ENCODE measurements around the gene MMS22L.

Gene MMS22L

GRCh38 chr6:97111243-97111642 is 171.8 kb downstream of the MMS22L start:
- DNase-seq (ENCODE audit: low spot score): no peak
- in situ Hi-C loops (cut with MboI; ENCODE audit: low pct_unique_long_range_greater_than_20kb, low sequenced_read_pairs, unreplicated experiment): no loop called here
- no peak for TF ChIP-seq CTCF (IDR thresholded peaks at IDR 0.05; ENCODE audit: extremely low read depth, insufficient read depth, missing control alignments)

- in situ Hi-C loops (cut with MboI; ENCODE audit: low pct_unique_long_range_greater_than_20kb, low sequenced_read_pairs, unreplicated experiment): no loop called here
- no peak for DNase-seq (ENCODE audit: low spot score)
- no peak for TF ChIP-seq CTCF (IDR thresholded peaks at IDR 0.05; ENCODE audit: extremely low read depth, insufficient read depth, missing control alignments)
Measured at GRCh38 chr6:97110626-97111025, 172.4 kb downstream of the MMS22L start.

- TF ChIP-seq CTCF (IDR thresholded peaks at IDR 0.05; ENCODE audit: extremely low read depth, insufficient read depth, missing control alignments): no peak
- DNase-seq (ENCODE audit: low spot score): no peak
- in situ Hi-C loops (cut with MboI; ENCODE audit: low pct_unique_long_range_greater_than_20kb, low sequenced_read_pairs, unreplicated experiment): no loop called here
Measured at GRCh38 chr6:97110149-97110548, 172.9 kb downstream of the MMS22L start.

- in situ Hi-C loops (cut with MboI; ENCODE audit: low pct_unique_long_range_greater_than_20kb, low sequenced_read_pairs, unreplicated experiment): no loop called here
- TF ChIP-seq CTCF (IDR thresholded peaks at IDR 0.05; ENCODE audit: extremely low read depth, insufficient read depth, missing control alignments): no peak
Measured at GRCh38 chr6:97109444-97109843, 173.6 kb downstream of the MMS22L start.

GRCh38 chr6:97102145-97102790 is 180.7 kb downstream of the MMS22L start:
- no peak for TF ChIP-seq CTCF (IDR thresholded peaks at IDR 0.05; ENCODE audit: extremely low read depth, insufficient read depth, missing control alignments)
- DNase-seq (ENCODE audit: low spot score): no peak
- in situ Hi-C loops (cut with MboI; ENCODE audit: low pct_unique_long_range_greater_than_20kb, low sequenced_read_pairs, unreplicated experiment): no loop called here

More at GRCh38 chr6:97109444-97109843, 173.6 kb downstream of the MMS22L start:
- no peak for DNase-seq (ENCODE audit: low spot score)

- TF ChIP-seq CTCF (IDR thresholded peaks at IDR 0.05; ENCODE audit: extremely low read depth, insufficient read depth, missing control alignments): no peak
- DNase-seq (ENCODE audit: low spot score): no peak
- in situ Hi-C loops (cut with MboI; ENCODE audit: low pct_unique_long_range_greater_than_20kb, low sequenced_read_pairs, unreplicated experiment): no loop called here
Measured at GRCh38 chr6:97100696-97101095, 182.3 kb downstream of the MMS22L start.

All from GM13977 (cell line).